Right lobe of liver (tissue), 6 donors: ENCODE results near the gene H2BW1. TPM values are rescaled to one million over a fixed set of nuclear protein-coding genes. Genes with fewer than 3 reads are reported as not detected.
"Not testable (repeated sequence)": the region's sequence is repeated elsewhere in the genome, so short reads cannot be mapped to it uniquely, and the experiment has no call there.

Experiments used
- ATAC-seq, 4 donors: fragments of 200-7000 bp; cut with Tn5 transposase; one replicate each; pipeline ENCODE4 v1.9.1; 2020; ENCODE audit warnings: mild to moderate bottlenecking in 4 of 4, moderate library complexity in 4 of 4
- DNase-seq, 3 donors: peaks; one replicate each; pipeline ENCODE4 v3.0.0-alpha.2; 2020
- H3K27ac ChIP-seq, 3 donors: fragments of 200-600 bp; one replicate each; pipeline ENCODE4 v1.8.0; 2022
- H3K27me3 ChIP-seq, 2 donors: fragments of 200-600 bp; one replicate each; pipeline ENCODE4 v1.8.0; 2022
- H3K36me3 ChIP-seq, 4 donors: fragments of 200-600 bp; sonication (generic) in 1 of 4; one replicate each; pipeline versions ENCODE4 v1.5.1 to v1.8.0; 2017 to 2022; ENCODE audit warnings: control low read depth in 1 of 4
- H3K4me1 ChIP-seq, 4 donors: fragments of 200-600 bp; sonication (generic) in 1 of 4; one replicate each; pipeline versions ENCODE4 v1.5.1 to v1.8.0; 2017 to 2022; ENCODE audit warnings: control low read depth in 1 of 4
- H3K4me3 ChIP-seq, 3 donors: fragments of 200-600 bp; one replicate each; pipeline ENCODE4 v1.8.0; 2022
- H3K9me3 ChIP-seq, 4 donors: fragments of 200-600 bp; sonication (generic) in 1 of 4; one replicate each; pipeline versions ENCODE4 v1.5.1 to v1.8.0; 2017 to 2022; ENCODE audit warnings: control low read depth in 1 of 4
- POLR2A ChIP-seq: fragments of 450-650 bp; IDR thresholded peaks from one replicate; pipeline ENCODE4 v1.6.1; 2017; ENCODE audit warnings: antibody characterized with exemption, mild to moderate bottlenecking
- WGBS: methylation state at CpG from one replicate; pipeline ENCODE4 v1.1.6; 2018; ENCODE audit warnings: low coverage, low lambda C conversion rate; ENCODE audit not compliant: insufficient coverage; ENCODE audit errors: missing lambda C conversion rate; 5-methylcytosine and 5-hydroxymethylcytosine counted together
- intact Hi-C, 2 donors: fragments of 100-400 bp; cut with DNase I; formaldehyde crosslinking; loops; one replicate each; pipeline versions ENCODE4 v1.11.2 to v1.14.1; 2022
- total RNA-seq, 6 experiments: library from RNA; depleted of rRNA in 2 of 6; stranded (reverse); fragments of >200 nt in 2 of 6; fragmentation: NEBNext Ultra II Directional in 3 of 6; extraction: Animal tissue kit (Norgen Biotek cat#: 25700) in 3 of 6; gene quantifications; one replicate each; pipeline versions ENCODE4 v1.1.0 to v1.2.4, GENCODE V29; 2016 to 2023
- TF ChIP-seq, protein P1 (sequence below), 4 donors: fragments of 200-600 bp in 3 of 4; fragments of 450-650 bp in 1 of 4; IDR thresholded peaks; one replicate each; pipeline versions ENCODE4 v1.5.1 to v1.8.0; 2016 to 2022; ENCODE audit warnings: antibody characterized with exemption in 4 of 4, mild to moderate bottlenecking in 2 of 4
- donor health status: DM: no; HTN: yes; CAD: no.
- donor health status: DM: no; HTN: no; CAD: no.
- donor health status: DM: no; HTN: no; CAD: no.
- donor health status: DM: no; HTN: yes; CAD: no.
- donor health status: DM: no; HTN: yes; CAD: no.

The H2BW1 gene
- total RNA-seq, 6 experiments from 2014 or later = not detected

DNA sequence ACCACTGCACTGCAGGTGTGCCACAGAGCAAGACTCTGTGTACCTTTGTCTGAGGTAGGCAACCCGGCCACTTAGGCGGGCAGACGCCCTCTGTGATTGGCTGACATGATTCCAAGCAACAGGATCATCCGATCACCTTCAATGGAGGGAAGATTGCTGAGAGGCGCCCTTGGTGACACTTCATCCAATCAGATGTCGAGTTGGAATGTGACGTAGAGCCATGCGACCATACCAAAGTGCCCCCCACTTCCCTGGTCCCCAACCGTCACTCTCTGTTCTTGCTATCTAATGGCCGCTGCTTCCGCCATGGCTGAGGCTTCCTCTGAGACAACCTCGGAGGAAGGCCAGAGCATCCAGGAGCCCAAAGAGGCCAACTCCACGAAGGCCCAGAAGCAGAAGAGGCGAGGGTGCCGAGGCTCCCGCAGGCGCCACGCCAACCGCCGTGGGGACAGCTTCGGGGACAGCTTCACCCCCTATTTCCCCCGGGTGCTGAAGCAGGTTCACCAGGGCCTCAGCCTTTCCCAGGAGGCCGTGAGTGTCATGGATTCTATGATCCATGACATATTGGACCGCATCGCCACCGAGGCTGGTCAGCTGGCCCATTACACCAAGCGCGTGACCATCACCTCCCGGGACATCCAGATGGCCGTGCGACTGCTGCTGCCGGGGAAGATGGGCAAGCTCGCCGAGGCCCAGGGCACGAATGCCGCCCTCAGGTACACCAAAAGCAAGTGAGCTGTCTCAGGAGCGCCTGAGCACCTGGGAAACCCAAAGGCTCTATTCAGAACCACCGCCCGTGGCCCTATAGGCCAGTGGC, 26.4 kb upstream of the H2BW1 start, which contains the start of gene H2BW2:
Gene H2BW2 (plus strand): TSS at position 268 of the 817 bp plus-strand sequence. CDS start 39 bp downstream, at position 307.
- no peak for TF ChIP-seq POLR2A
- TF ChIP-seq, protein P1, sequence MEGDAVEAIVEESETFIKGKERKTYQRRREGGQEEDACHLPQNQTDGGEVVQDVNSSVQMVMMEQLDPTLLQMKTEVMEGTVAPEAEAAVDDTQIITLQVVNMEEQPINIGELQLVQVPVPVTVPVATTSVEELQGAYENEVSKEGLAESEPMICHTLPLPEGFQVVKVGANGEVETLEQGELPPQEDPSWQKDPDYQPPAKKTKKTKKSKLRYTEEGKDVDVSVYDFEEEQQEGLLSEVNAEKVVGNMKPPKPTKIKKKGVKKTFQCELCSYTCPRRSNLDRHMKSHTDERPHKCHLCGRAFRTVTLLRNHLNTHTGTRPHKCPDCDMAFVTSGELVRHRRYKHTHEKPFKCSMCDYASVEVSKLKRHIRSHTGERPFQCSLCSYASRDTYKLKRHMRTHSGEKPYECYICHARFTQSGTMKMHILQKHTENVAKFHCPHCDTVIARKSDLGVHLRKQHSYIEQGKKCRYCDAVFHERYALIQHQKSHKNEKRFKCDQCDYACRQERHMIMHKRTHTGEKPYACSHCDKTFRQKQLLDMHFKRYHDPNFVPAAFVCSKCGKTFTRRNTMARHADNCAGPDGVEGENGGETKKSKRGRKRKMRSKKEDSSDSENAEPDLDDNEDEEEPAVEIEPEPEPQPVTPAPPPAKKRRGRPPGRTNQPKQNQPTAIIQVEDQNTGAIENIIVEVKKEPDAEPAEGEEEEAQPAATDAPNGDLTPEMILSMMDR (IDR thresholded peaks at IDR 0.05) = no peak
- WGBS = 78% methylated on average over 15 of the region's 39 CpGs

DNA sequence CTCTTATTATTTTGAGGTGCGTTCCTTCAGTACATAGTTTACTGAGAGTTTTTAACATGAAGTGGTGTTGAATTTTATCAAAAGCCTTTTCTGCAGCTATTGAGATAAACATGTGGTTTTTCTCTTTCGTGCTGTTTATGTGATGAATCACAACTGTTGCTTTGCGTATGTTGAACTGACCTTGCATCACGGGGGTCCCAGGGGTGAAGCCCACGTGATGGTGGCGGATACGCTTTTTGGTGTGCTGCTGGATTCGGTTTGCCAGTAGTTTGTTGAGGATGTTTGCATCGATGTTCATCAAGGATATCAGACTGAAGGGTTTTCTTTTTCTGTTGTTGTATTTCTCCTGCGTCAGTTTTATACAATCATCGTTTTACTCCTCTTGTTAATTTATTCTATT, 4.6 kb upstream of the H2BW1 start:
- no peak overlapping the region for H3K27ac ChIP-seq
- intact Hi-C loops = no loop called here
- 58% methylated on average over 11 of the region's 11 CpGs for WGBS
- no peak for ATAC-seq
- H3K27me3 ChIP-seq = no peaks in the 10 kb centered on the region
- TF ChIP-seq, protein P1 (IDR thresholded peaks at IDR 0.05) = no peak
- no peak for TF ChIP-seq POLR2A
- no peaks in the 10 kb centered on the region for H3K9me3 ChIP-seq
- H3K4me3 ChIP-seq = no peak overlapping the region
- H3K4me1 ChIP-seq = no peaks in the 10 kb centered on the region
- no peaks in the 10 kb centered on the region for H3K36me3 ChIP-seq
- DNase-seq = no peak

More for the DNA sequence above, 26.4 kb upstream of the H2BW1 start, which contains the start of gene H2BW2:
- no peaks in the 10 kb centered on the region for H3K36me3 ChIP-seq
- peak in 1 of 3 donors; percentile 56 for DNase-seq
- no peak within 1 kb of the TSS for H3K27ac ChIP-seq
- no peaks in the 10 kb centered on the region for H3K9me3 ChIP-seq
- no peak within 1 kb of the TSS for H3K4me3 ChIP-seq
- ATAC-seq = no peak
- H3K27me3 ChIP-seq = peaks cover 0 to 5% of the 10 kb centered on the region in 2 donors
- intact Hi-C loops = no loop called here
- no peaks in the 10 kb centered on the region for H3K4me1 ChIP-seq

DNA sequence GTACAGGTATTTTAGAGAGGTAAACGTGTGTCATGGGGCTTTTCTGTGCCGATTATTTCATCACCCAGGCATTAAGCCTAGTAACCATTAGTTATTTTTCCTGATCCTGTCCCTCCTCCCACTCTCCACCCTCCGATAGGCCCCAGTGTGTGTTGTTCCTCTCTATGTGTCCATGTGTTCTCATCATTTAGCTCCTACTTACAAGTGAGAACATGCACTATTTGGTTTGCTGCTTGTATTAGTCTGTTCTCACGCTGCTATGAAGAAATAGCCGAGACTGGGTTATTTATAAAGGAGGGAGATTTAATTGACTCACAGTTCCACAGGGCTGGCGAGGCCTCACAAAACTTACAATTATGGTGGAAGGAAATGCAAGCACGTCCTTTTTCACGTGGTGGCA, 2.1 kb upstream of the H2BW1 start:
- H3K36me3 ChIP-seq, H3K27me3 ChIP-seq, H3K4me3 ChIP-seq, H3K9me3 ChIP-seq, intact Hi-C loops, H3K27ac ChIP-seq, ATAC-seq, DNase-seq, H3K4me1 ChIP-seq: not testable (repeated sequence)
- 50% methylated on average over 8 of the region's 8 CpGs for WGBS

- TF ChIP-seq, protein P1 (IDR thresholded peaks at IDR 0.05) = no peak
- TF ChIP-seq POLR2A = no peak
- DNase-seq (no peak), ATAC-seq (no peak)
- H3K36me3 ChIP-seq = no peaks in the 10 kb centered on the region
- 81% methylated on average over 7 of the region's 24 CpGs for WGBS
- H3K4me3 ChIP-seq = no peak overlapping the region
- no peaks in the 10 kb centered on the region for H3K4me1 ChIP-seq
- intact Hi-C loops = no loop called here
- H3K27ac ChIP-seq = no peak overlapping the region
- H3K27me3 ChIP-seq = no peaks in the 10 kb centered on the region
- no peaks in the 10 kb centered on the region for H3K9me3 ChIP-seq
These were observed 350 bp downstream of the H2BW1 start for GRCh38 chrX:104013158-104013557.

DNA sequence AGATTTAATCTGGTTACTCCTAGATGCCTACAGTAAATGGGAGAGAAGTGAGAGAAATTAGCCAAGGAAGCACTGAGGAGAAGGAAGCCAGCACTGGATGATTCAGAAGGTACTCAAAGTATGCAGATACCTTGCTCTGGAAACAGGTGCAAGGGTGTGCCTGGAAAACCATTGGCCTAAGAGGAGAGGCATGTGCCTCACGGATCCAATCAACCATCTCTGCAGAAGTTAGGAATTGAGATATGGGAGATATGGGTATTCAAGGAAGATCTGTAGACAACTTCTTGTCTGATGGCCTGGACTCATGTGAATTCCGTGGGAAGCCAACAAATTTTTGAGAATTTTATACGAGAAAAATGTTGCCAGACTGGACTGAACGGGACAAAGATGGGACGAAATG, 4.7 kb downstream of the H2BW1 start:
- intact Hi-C loops = no loop called here
- Histone ChIP-seq H3K4me1 (no peaks in the 10 kb centered on the region), H3K27ac (no peak overlapping the region), H3K27me3 (no peaks in the 10 kb centered on the region), H3K4me3 (no peak overlapping the region), H3K36me3 (no peaks in the 10 kb centered on the region), H3K9me3 (no peaks in the 10 kb centered on the region)
- no peak for TF ChIP-seq POLR2A
- TF ChIP-seq, protein P1 (IDR thresholded peaks at IDR 0.05) = no peak
- DNase-seq (no peak), ATAC-seq (no peak)
- WGBS = 36% methylated on average over 5 of the region's 5 CpGs
